ENCODE results near the gene MRPS18B. TPM values are rescaled to one million over a fixed set of nuclear protein-coding genes. Genes with fewer than 3 reads are reported as not detected.

MRPS18B gene
- total and polyA plus RNA-seq, 2 of the 13 experiments (the other 11 are each of a cell fraction or from before 2014, with no cell fraction given): 125 to 131 TPM

GRCh38 chr6:30614044-30614842 lies 3.4 kb upstream of the MRPS18B start (continued):
- peak; percentile 86; the same call in 1 of the 2 replicates for TF ChIP-seq ZBTB49 (CRISPR knock-in tag; IDR thresholded peaks at IDR 0.05; ENCODE audit: borderline replicate concordance)
- TF ChIP-seq RXRB (CRISPR knock-in tag; IDR thresholded peaks at IDR 0.05; ENCODE audit: borderline replicate concordance): no peak
- TF ChIP-seq BRF2 (CRISPR knock-in tag; IDR thresholded peaks at IDR 0.05): peak; percentile 0; the same call in 1 of the 2 replicates
- TF ChIP-seq ZNF740 (CRISPR knock-in tag; IDR thresholded peaks at IDR 0.05): 0 out of 2 replicates have a peak, but pooled peaks have one; percentile 5
- TF ChIP-seq POLR2G (IDR thresholded peaks at IDR 0.05; ENCODE audit: low read depth, low read length): peak; percentile 92
- TF ChIP-seq JUN (CRISPR knock-in tag; IDR thresholded peaks at IDR 0.05): 0 out of 2 replicates have a peak, but pooled peaks have one; percentile 10
- peak; percentile 22 for TF ChIP-seq ZEB1 (IDR thresholded peaks at IDR 0.05; ENCODE audit: insufficient replicate concordance, low read depth)
- no peak for TF ChIP-seq PHF20 (CRISPR knock-in tag; IDR thresholded peaks at IDR 0.05)
- peak; percentile 99 for TF ChIP-seq SSRP1 (CRISPR knock-in tag; IDR thresholded peaks at IDR 0.05)
- peak; percentile 62; the same call in 1 of the 2 replicates for TF ChIP-seq POGK (CRISPR knock-in tag; conservative IDR thresholded peaks at IDR 0.05)
- TF ChIP-seq ZNF446 (CRISPR knock-in tag; IDR thresholded peaks at IDR 0.05): 0 out of 2 replicates have a peak, but pooled peaks have one; percentile 47
- 0 out of 2 replicates have a peak, but pooled peaks have one; percentile 58 for TF ChIP-seq CC2D1A (CRISPR knock-in tag; IDR thresholded peaks at IDR 0.05)
- TF ChIP-seq ZNF850 (CRISPR knock-in tag; conservative IDR thresholded peaks at IDR 0.05): peak; percentile 76; the same call in 1 of the 2 replicates
- peak; percentile 26; the same call in 1 of the 2 replicates for TF ChIP-seq ZNF556 (CRISPR knock-in tag; IDR thresholded peaks at IDR 0.05; ENCODE audit: borderline replicate concordance)
- no peak for TF ChIP-seq RFXAP (CRISPR knock-in tag; IDR thresholded peaks at IDR 0.05; ENCODE audit: borderline replicate concordance)
- no peak for TF ChIP-seq PATZ1 (CRISPR knock-in tag; IDR thresholded peaks at IDR 0.05)
- no peak for TF ChIP-seq ASH2L (IDR thresholded peaks at IDR 0.05; ENCODE audit: insufficient read length, low read depth, low read length)
- TF ChIP-seq NKX3-1 (CRISPR knock-in tag; IDR thresholded peaks at IDR 0.05): 0 out of 2 replicates have a peak, but pooled peaks have one; percentile 12

Data from HepG2 (cell line).